GM21786 (cell line): ENCODE results near the gene CCNG2.

Source experiments
- ATAC-seq: cut with Tn5 transposase; IDR thresholded peaks from one replicate; pipeline ENCODE4 v1.9.1; 2021; ENCODE audit not compliant: unreplicated experiment

Gene CCNG2

GRCh38 chr4:77146186-77147078 is 10.6 kb upstream of the CCNG2 start:
- no peak for ATAC-seq

- no peak for ATAC-seq
These were observed 9.8 kb upstream of the CCNG2 start for GRCh38 chr4:77147079-77147782.

- no peak for ATAC-seq
These were observed 8.9 kb upstream of the CCNG2 start for GRCh38 chr4:77148078-77148477.

- no peak for ATAC-seq
These were observed 7.2 kb upstream of the CCNG2 start for GRCh38 chr4:77149789-77150188.

GRCh38 chr4:77151241-77151640 is 5.8 kb upstream of the CCNG2 start:
- no peak for ATAC-seq

GRCh38 chr4:77152421-77152820 is 4.6 kb upstream of the CCNG2 start:
- no peak for ATAC-seq

- ATAC-seq = no peak
These were observed 4.0 kb upstream of the CCNG2 start for GRCh38 chr4:77153006-77153405.

GRCh38 chr4:77154065-77154464 is 2.9 kb upstream of the CCNG2 start:
- ATAC-seq = no peak

GRCh38 chr4:77154761-77155499 is 2.1 kb upstream of the CCNG2 start:
- ATAC-seq = no peak

GRCh38 chr4:77155631-77156452 is 1.2 kb upstream of the CCNG2 start:
- no peak for ATAC-seq

- peak; percentile 83 for ATAC-seq
These were observed 485 bp upstream of the CCNG2 start for GRCh38 chr4:77156533-77156911.

- peak; percentile 55 for ATAC-seq
These were observed 966 bp downstream of the CCNG2 start for GRCh38 chr4:77157859-77158486.

GRCh38 chr4:77158487-77158861 is 1.5 kb downstream of the CCNG2 start:
- no peak for ATAC-seq

GRCh38 chr4:77159806-77160205 is 2.8 kb downstream of the CCNG2 start:
- ATAC-seq = no peak

GRCh38 chr4:77163641-77164040 is 6.6 kb downstream of the CCNG2 start:
- no peak for ATAC-seq

- ATAC-seq = no peak
These were observed 10.2 kb downstream of the CCNG2 start for GRCh38 chr4:77167173-77167572.

GRCh38 chr4:77167866-77168265 is 10.9 kb downstream of the CCNG2 start:
- no peak for ATAC-seq

- ATAC-seq = no peak
These were observed 12.5 kb downstream of the CCNG2 start for GRCh38 chr4:77169481-77169880.

- ATAC-seq = no peak
These were observed 13.9 kb downstream of the CCNG2 start for GRCh38 chr4:77170926-77171325.

- no peak for ATAC-seq
These were observed 15.3 kb downstream of the CCNG2 start for GRCh38 chr4:77172336-77172735.
